T-helper 9 cell (primary cell): ENCODE results near the gene GPS2.
"Not testable (repeated sequence)": the region's sequence is repeated elsewhere in the genome, so short reads cannot be mapped to it uniquely, and the experiment has no call there.

Experiments
- DNase-seq: peaks from one replicate; pipeline ENCODE4 v3.0.0-alpha.2; 2020
- total RNA-seq, 2 donors: gene quantifications; one replicate each; lab custom pipeline; 2026; lab: John Stamatoyannopoulos, UW

GPS2 gene
- 2.8 to 5.8 reads per million in 2 donors for total RNA-seq

- DNase-seq = peak; percentile 93
Observed at GRCh38 chr17:7314719-7315569, at the start of gene GPS2. GPS2 (minus strand) TSS chr17:7315360; CDS start chr17:7315052, 308 bp downstream.

- DNase-seq = no peak
Observed at GRCh38 chr17:7363311-7363710, 48.2 kb upstream of the GPS2 start.

DNA sequence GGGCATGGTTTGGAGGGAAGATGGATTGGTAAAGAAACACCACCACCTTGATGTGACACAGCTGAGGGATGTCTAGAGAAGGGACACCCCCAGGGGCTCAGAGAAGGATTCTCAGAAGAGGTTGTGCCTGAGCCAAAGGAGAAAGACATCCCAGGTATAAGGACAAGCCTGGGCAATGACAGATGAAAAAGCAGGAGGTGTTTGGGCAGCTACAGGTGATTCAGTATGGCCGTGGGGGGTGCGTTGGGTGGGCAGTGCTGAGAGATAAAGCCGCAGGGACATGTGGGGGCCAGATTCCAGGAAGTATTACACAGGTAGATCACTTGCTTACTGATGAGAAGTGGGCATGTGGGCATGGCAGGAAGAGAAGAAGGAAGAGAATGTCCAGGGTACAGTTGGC, 46.7 kb upstream of the GPS2 start:
- no peak for DNase-seq

- DNase-seq = no peak
Observed at GRCh38 chr17:7357381-7357780, 42.2 kb upstream of the GPS2 start.

- DNase-seq = no peak
Observed at GRCh38 chr17:7356756-7357155, 41.6 kb upstream of the GPS2 start.

GRCh38 chr17:7356072-7356549, 41.0 kb upstream of the GPS2 start:
- DNase-seq = peak; percentile 80

DNA sequence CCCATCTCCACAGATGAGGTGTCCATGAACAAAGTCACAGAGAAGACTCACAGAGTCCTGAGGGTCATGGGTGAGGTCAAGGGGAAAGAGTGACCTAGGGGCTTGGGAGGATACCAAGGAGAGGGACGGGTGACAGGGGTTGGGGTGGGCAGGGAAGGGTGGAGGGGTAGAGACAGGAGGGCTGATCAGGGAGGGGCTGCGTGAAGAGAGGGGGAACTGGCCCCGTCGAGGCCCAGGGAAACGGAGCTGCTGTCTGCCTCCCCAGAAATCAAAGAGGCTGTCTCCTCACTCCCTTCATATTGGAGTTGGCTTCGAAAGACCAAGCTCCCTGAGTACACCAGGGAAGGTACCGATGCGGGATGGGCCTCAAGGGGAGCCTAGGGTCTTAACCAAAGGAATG, 40.4 kb upstream of the GPS2 start:
- DNase-seq = no peak

GRCh38 chr17:7355053-7355452, 39.9 kb upstream of the GPS2 start, which contains the start of gene TMEM95:
TMEM95 (plus strand) TSS chr17:7355156; CDS start chr17:7355205, 49 bp downstream.
- no peak for DNase-seq

DNA sequence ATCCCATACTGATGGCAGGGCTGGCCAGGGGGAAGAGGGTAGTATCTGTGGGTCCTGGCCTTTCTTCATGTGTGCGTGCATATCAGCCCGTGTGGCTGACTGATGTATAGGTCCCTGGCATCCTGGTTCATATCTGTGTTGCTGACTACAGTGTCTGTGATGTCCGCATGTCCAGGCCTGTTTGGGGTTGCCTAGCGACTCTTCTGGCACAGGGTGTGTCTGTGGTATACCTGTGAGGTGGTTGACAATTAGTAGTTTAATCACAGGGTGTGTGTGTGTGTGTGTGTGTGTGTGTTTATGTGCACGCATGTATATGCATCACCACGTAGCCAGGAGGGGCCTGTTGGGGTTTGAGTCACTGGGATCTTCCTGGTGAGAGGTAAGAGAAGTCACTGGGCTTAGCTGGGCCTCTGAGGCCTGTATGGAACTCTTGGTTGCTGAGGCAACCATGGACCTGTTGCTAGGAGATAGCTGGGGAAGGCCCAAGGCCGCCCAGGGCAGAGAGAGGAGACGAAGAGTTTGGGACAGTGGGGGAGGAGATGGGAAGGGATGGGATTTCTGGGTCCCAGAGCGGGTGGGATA, 39.2 kb upstream of the GPS2 start:
- no peak for DNase-seq

GRCh38 chr17:7352910-7353635, 37.9 kb upstream of the GPS2 start:
- DNase-seq = no peak

DNA sequence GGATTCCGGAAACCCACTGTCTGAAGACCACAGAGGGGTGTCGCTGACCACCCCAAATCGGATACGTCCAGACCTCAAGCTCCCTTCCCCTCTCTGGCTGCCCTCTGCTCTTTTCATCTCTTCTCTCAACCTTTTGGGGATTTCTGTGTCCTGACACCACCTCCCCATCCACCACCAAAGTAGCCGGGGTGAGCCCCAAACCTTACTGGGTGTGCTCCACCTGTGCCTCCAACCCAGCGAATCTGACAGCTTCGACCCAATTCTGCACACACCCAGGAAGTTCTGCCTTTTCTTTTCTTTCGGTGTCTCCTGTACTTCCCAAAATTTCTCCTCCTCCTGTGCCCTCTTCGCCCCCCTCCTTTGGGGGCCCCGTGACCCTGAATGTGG, 37.3 kb upstream of the GPS2 start:
- DNase-seq = no peak

DNA sequence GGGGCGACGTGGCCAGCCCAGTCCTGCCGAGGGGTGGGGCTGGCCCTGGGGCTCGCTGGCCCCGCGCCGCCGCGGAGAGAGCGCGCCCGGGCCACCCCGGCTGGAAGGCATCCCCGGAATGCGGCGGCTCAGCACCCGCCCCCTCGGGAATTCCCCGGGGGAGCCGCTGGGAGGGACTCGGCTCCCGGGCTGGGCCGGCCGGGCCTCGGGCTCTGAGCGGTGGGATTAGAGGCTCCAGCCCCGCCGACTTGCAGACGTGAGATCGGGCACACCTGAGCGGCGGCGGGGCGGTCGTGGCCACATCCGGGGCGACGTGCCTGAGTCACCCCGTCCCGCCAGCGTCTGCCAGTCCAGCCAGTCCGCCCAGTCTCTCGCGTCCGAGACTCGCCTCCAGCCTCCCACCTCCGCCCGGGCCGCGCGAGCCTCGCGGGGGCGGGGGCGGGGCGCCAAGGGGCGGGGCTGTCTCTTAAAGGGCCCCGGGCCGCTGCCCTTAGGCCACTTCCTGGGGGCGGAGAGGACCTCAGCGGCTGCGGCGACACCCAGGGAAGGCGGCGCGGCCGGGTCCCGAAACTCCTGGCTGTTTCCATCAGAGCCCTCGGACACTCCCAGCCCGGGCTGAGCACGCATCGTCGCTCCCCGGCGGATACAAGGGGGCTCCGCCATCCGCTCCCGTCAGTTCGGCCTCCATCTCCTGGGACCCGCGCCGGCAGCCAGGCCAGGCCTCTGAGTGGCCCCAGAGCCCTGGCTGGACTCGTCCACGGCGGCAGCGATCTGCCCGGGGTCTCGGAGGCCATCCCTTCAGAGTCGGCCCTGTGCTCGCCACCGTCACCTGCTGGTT, 36.7 kb upstream of the GPS2 start, which contains the start of gene KCTD11:
KCTD11 (plus strand) TSS at position 498 of the 838 bp plus-strand sequence.
- DNase-seq = peak; percentile 75

DNA sequence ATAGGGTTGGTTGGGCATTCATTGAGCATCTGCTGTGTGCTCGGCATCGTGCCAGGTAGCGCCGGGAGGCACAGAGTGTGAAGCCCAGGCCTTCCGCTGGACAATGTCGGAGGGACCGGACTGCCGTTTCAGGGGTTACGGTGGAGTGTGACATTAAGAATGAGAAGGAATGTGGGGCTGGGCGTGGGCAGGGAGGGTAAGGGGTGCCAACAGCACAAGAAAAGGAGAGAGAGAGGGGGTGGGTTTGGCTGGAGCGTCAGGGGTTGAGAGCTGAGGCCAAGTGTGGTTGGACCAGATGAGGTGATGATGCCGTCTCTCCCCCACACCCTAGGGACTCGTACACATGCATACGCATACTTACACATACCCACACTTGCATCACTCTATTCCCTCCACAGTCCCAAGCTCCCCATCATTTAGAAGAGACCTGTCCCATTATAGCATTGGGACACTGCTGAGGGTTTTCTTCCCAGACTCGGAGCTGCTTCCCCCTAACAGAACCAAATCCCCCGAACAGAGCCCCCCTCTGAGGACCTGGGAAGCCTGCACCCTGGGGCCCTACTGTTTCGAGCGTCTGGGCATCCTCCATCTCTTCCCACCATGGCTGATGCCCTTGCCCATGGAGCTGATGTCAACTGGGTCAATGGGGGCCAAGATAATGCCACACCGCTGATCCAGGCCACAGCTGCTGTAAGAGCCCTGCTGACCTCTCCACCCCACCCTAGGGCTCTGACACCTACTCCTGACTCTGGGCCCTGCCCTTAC, 33.5 kb upstream of the GPS2 start:
- no peak for DNase-seq

DNA sequence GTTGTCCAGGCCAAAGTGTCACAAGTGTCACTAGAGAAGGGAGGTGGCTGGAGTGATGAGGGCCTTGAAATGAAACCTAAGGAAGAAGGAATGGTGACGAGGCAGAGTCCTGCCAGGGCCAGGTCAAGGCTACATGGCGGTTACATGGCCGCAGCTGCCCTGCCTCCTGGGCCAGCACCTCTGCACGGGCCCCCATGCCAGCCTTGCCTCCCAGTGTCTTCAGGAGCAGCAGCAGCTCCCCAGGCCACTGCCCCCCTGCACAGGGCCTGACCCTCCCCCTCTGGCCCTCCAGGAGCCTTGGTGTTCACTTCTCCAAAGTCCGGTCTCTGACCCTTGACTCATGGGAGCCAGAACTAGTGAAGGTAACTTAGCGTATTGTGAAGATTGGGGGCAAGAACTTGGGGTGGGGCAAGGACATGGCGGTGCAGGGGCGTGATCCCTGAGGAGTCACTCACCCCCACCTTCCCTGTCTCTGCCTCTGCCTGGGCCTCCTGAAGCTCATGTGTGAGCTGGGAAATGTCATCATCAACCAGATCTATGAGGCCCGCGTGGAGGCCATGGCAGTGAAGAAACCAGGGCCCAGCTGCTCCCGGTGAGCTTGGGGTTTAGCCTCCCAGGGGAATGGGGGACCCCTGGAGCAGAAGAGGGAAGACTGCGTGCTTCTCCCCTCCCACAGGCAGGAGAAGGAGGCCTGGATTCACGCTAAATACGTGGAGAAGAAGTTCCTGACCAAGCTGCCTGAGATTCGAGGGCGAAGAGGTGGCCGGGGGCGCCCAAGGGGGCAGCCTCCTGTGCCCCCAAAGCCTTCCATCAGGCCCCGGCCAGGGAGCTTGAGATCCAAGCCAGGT, 32.7 kb upstream of the GPS2 start:
- no peak for DNase-seq

- DNase-seq = no peak
Observed at GRCh38 chr17:7346761-7347614, 31.8 kb upstream of the GPS2 start.

DNA sequence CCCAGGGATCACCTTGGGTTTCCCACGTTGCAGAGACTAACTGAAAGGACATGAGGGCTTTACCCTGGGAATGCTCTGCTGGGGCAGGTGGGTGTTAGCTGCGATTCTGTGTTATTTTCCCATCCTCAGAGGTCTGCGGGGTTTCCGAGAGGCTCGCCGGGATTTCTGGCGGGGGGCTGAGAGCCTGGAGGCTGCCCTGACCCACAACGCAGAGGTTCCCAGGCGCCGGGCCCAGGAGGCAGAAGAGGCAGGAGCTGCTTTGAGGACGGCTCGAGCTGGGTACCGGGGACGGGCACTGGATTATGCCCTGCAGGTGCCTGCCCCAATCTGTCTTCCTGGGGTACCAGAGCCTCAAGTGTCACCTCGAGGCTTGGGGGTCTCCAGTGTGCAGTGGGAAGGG, 28.1 kb upstream of the GPS2 start:
- no peak for DNase-seq

GRCh38 chr17:7341842-7342241, 26.7 kb upstream of the GPS2 start:
- DNase-seq = no peak

DNA sequence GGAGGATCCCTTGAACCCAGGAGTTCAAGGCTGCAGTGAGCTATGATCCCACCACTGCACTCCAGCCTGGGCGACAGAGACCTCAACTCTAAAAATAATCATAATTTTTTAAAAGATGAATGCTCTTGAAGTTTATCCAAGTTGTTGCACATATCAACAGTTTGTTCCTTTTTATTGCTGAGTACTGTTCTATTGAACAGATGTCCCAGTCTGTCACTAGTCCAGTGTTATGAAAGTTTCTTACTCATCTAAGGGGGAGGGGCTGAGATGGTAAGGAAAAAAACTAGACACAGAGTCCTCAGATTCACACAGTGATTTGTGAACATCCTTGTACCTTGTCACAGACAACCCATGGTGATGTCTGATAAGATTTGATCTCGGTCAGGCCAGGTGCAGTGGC, 25.0 kb upstream of the GPS2 start:
- DNase-seq = no peak

DNA sequence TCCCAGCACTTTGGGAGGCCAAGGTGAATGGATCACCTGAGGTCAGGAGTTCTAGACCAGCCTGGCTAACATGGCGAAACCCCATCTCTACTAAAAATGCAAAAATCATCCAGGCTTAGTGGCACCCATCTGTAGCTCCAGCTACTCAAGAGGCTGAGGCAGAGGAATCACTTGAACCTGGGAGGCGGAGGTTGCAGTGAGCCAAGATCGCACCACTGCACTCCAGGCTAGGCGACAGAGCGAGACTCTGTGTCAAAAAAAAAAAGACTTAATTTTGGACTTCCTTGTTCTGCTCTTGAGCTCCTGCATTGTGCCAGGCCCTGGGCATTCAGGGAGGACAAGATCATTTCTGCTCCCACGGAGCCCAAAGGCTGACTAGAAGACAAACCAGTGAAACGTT, 22.4 kb upstream of the GPS2 start:
- not testable (repeated sequence) for DNase-seq
